H1 (cell line): Measurements from ENCODE around the gene ZFAND5. TPM values are rescaled to one million over a fixed set of nuclear protein-coding genes. Genes with fewer than 3 reads are reported as not detected.

ENCODE experiments used
- CTCF ChIA-PET: fragments of 300-600 bp; sonication (Branson Sonifier 250); formaldehyde crosslinking; loops from one replicate; lab custom pipeline; 2021; ENCODE audit not compliant: partially characterized antibody; lab: Charles Lee
- POLR2A ChIA-PET: fragments of 300-600 bp; sonication (Branson Sonifier 250); formaldehyde crosslinking; loops from one replicate; lab custom pipeline; 2021; ENCODE audit warnings: inconsistent platforms; ENCODE audit not compliant: partially characterized antibody; lab: Charles Lee
- DNase-seq, 2 experiments: peaks; one replicate each; pipeline versions ENCODE4 v3.0.0 to v3.0.0-alpha.2; 2010 to 2022; ENCODE audit warnings: low spot score in 2 of 2, low read depth in 1 of 2, mixed read lengths in 1 of 2
- FAIRE-seq: peaks from 2 replicates; lab custom pipeline; 2011; peaks lifted over from hg19 to GRCh38; lab: Jason Lieb, UNC
- H2AFZ ChIP-seq: 2 replicates; pipeline ENCODE4 v1.8.1; 2012; ENCODE audit warnings: low read length, inconsistent platforms
- H2AK5ac ChIP-seq: 2 replicates; pipeline ENCODE4 v1.6.1; 2013; ENCODE audit warnings: low read depth, low read length
- H2BK120ac ChIP-seq: replicated peaks from 2 replicates; pipeline ENCODE3; 2013; ENCODE audit warnings: low read depth, low read length, inconsistent platforms
- H2BK12ac ChIP-seq: 2 replicates; pipeline ENCODE4 v1.6.1; 2013; ENCODE audit warnings: low read depth, low read length
- H2BK15ac ChIP-seq: 2 replicates; pipeline ENCODE4 v1.6.1; 2013; ENCODE audit warnings: low read length
- H2BK20ac ChIP-seq: 2 replicates; pipeline ENCODE4 v1.6.1; 2013; ENCODE audit warnings: low read length
- H2BK5ac ChIP-seq: 2 replicates; pipeline ENCODE4 v1.6.1; 2013; ENCODE audit warnings: low read depth, low read length
- H3K14ac ChIP-seq: 2 replicates; pipeline ENCODE4 v1.6.1; 2013; ENCODE audit warnings: inconsistent platforms; ENCODE audit not compliant: insufficient read length
- H3K18ac ChIP-seq: 2 replicates; pipeline ENCODE4 v1.6.1; 2013; ENCODE audit warnings: low read length; ENCODE audit errors: extremely low read depth
- H3K23ac ChIP-seq: 2 replicates; pipeline ENCODE4 v1.6.1; 2013; ENCODE audit warnings: inconsistent platforms; ENCODE audit not compliant: insufficient read length
- H3K23me2 ChIP-seq: 2 replicates; pipeline ENCODE4 v1.6.1; 2013; ENCODE audit warnings: low read depth, low read length
- H3K27ac ChIP-seq: 2 replicates; pipeline ENCODE4 v1.6.1; 2011; ENCODE audit warnings: low read depth, low read length, inconsistent platforms
- H3K27me3 ChIP-seq, 4 experiments: replicated peaks in 1 of 4; 1 replicate in 1 of 4; 2 replicates in 3 of 4; pipeline versions ENCODE4 v1.6.1 to v1.8.1; 2011 to 2013; ENCODE audit warnings: low read length in 3 of 4, mild to moderate bottlenecking in 3 of 4, inconsistent platforms in 2 of 4, mixed read lengths in 2 of 4, moderate library complexity in 1 of 4; ENCODE audit not compliant: control insufficient read depth in 3 of 4, insufficient read depth in 3 of 4; ENCODE audit errors: extremely low read depth in 1 of 4
- H3K36me3 ChIP-seq, 4 experiments: 2 replicates each; pipeline versions ENCODE4 v1.6.1 to v1.8.1; 2011 to 2013; ENCODE audit warnings: mild to moderate bottlenecking in 4 of 4, low read length in 3 of 4, moderate library complexity in 2 of 4, control low read depth in 1 of 4, inconsistent platforms in 1 of 4; ENCODE audit not compliant: insufficient read depth in 4 of 4, control insufficient read depth in 2 of 4
- H3K4ac ChIP-seq: replicated peaks from 2 replicates; pipeline ENCODE3; 2013; ENCODE audit warnings: low read length, low read depth, mixed read lengths, inconsistent platforms; ENCODE audit not compliant: insufficient read length
- H3K4me1 ChIP-seq, 4 experiments: replicated peaks in 1 of 4; 1 replicate in 1 of 4; 2 replicates in 3 of 4; pipeline versions ENCODE4 v1.6.1 to v1.8.1; 2011 to 2013; ENCODE audit warnings: low read length in 3 of 4, inconsistent platforms in 2 of 4, mixed read lengths in 1 of 4; ENCODE audit not compliant: insufficient read depth in 4 of 4, control insufficient read depth in 3 of 4
- H3K4me2 ChIP-seq, 2 experiments: 2 replicates each; pipeline versions ENCODE4 v1.6.1 to v1.8.1; 2011 to 2013; ENCODE audit warnings: low read depth in 2 of 2, low read length in 2 of 2, control low read depth in 1 of 2, inconsistent platforms in 1 of 2, mild to moderate bottlenecking in 1 of 2; ENCODE audit not compliant: insufficient read depth in 1 of 2
- H3K4me3 ChIP-seq, 4 experiments: fragments of 200-600, 300-600 bp in 1 of 4; sonication (generic), shearing (Covaris generic), sonication (Bioruptor Twin) in 1 of 4; 2 replicates each; pipeline versions ENCODE4 v1.5.1 to v1.8.1; 2011 to 2016; ENCODE audit warnings: low read length in 4 of 4, low read depth in 3 of 4, control low read depth in 2 of 4, inconsistent platforms in 2 of 4, mild to moderate bottlenecking in 2 of 4, mixed read lengths in 1 of 4, moderate library complexity in 1 of 4; ENCODE audit not compliant: insufficient read depth in 2 of 4; ENCODE audit errors: extremely low read depth in 1 of 4
- H3K56ac ChIP-seq: replicated peaks from 2 replicates; pipeline ENCODE3; 2013; ENCODE audit warnings: low read depth, mild to moderate bottlenecking, mixed read lengths, low read length, inconsistent platforms; ENCODE audit not compliant: insufficient read length
- H3K79me1 ChIP-seq: 2 replicates; pipeline ENCODE4 v1.6.1; 2013; ENCODE audit warnings: low read depth, low read length, control low read depth
- H3K79me2 ChIP-seq, 2 experiments: 2 replicates each; pipeline versions ENCODE4 v1.6.1 to v1.8.1; 2012 to 2013; ENCODE audit warnings: low read length in 2 of 2, mild to moderate bottlenecking in 2 of 2, inconsistent platforms in 1 of 2; ENCODE audit not compliant: insufficient read depth in 2 of 2, control insufficient read depth in 1 of 2
- H3K9ac ChIP-seq, 4 experiments: replicated peaks in 1 of 4; 1 replicate in 1 of 4; 2 replicates in 3 of 4; pipeline versions ENCODE4 v1.6.1 to v1.8.1; 2011 to 2013; ENCODE audit warnings: low read depth in 3 of 4, low read length in 3 of 4, control low read depth in 2 of 4, mild to moderate bottlenecking in 2 of 4, moderate library complexity in 2 of 4, inconsistent platforms in 1 of 4; ENCODE audit errors: extremely low read depth in 1 of 4
- H3K9me3 ChIP-seq, 2 experiments: 2 replicates each; pipeline versions ENCODE4 v1.6.1 to v1.8.1; 2012 to 2013; ENCODE audit warnings: mild to moderate bottlenecking in 2 of 2, moderate library complexity in 2 of 2, control low read depth in 1 of 2, inconsistent platforms in 1 of 2, low read depth in 1 of 2, low read length in 1 of 2, mixed read lengths in 1 of 2; ENCODE audit not compliant: insufficient read depth in 2 of 2
- H4K20me1 ChIP-seq, 2 experiments: replicated peaks in 1 of 2; 2 replicates each; pipeline versions ENCODE3 to v1.8.1; 2011 to 2013; ENCODE audit warnings: inconsistent platforms in 2 of 2, low read length in 2 of 2, mild to moderate bottlenecking in 1 of 2; ENCODE audit not compliant: insufficient read depth in 2 of 2, control insufficient read depth in 1 of 2
- H4K5ac ChIP-seq: 2 replicates; pipeline ENCODE4 v1.6.1; 2013; ENCODE audit warnings: low read length, low read depth, mixed read lengths, inconsistent platforms; ENCODE audit not compliant: insufficient read length
- H4K8ac ChIP-seq: 2 replicates; pipeline ENCODE4 v1.8.0; 2013; ENCODE audit warnings: mild to moderate bottlenecking, moderate library complexity, low read length, inconsistent platforms; ENCODE audit not compliant: insufficient read depth; ENCODE audit errors: extremely low read depth
- H4K91ac ChIP-seq: replicated peaks from 2 replicates; pipeline ENCODE3; 2013; ENCODE audit warnings: low read length, mixed read lengths, inconsistent platforms; ENCODE audit not compliant: insufficient read length
- CBX8 ChIP-seq: fragments of 300-800, 300-1000 bp; sonication (generic); IDR thresholded peaks from 2 replicates; pipeline ENCODE4 v1.7.1; 2016; ENCODE audit warnings: low read depth, low read length, borderline replicate concordance
- MAX ChIP-seq: IDR thresholded peaks from 2 replicates; pipeline ENCODE4 v1.6.1; 2012; ENCODE audit warnings: inconsistent platforms
- POLR2AphosphoS5 ChIP-seq: IDR thresholded peaks from 2 replicates; pipeline ENCODE4 v1.6.1; 2011; ENCODE audit warnings: low read depth, low read length
- TAF1 ChIP-seq: IDR thresholded peaks from 2 replicates; pipeline ENCODE4 v1.6.1; 2011; ENCODE audit warnings: mild to moderate bottlenecking, low read depth, low read length
- WGBS, 2 experiments: shearing (Covaris generic) in 1 of 2; methylation state at CpG; one replicate each; pipeline versions ENCODE4 v1.1.6 to v1.1.7; 2013 to 2015; ENCODE audit warnings: low lambda C conversion rate in 2 of 2, mixed read lengths in 2 of 2, inconsistent platforms in 1 of 2, low coverage in 1 of 2, missing lambda C conversion rate in 1 of 2; ENCODE audit not compliant: insufficient replicate concordance in 2 of 2, insufficient coverage in 1 of 2, insufficient read length in 1 of 2; ENCODE audit errors: extremely low coverage in 1 of 2, missing lambda C conversion rate in 1 of 2; 5-methylcytosine and 5-hydroxymethylcytosine counted together
- polyA plus RNA-seq, 7 experiments: library from polyadenylated mRNA; depleted of rRNA in 3 of 7; stranded (reverse) in 5 of 7; unstranded in 2 of 7; fragments of >200 nt in 5 of 7; fragments of 200-250 nt in 2 of 7; gene quantifications; 1 replicate in 5 of 7; 2 replicates in 1 of 7; 4 replicates in 1 of 7; pipeline versions ENCODE4 v1.2.1 to v1.2.3, GENCODE V29; 2011 to 2013; ENCODE audit warnings: missing spikeins in 2 of 7, mixed read lengths in 2 of 7
- total RNA-seq: library from RNA; stranded (reverse); fragmentation: NEBNext Ultra II Directional; extraction: Animal tissue kit (Norgen Biotek cat#: 25700); gene quantifications from 2 replicates; pipeline ENCODE4 v1.2.1, GENCODE V29; 2021

ZFAND5 gene
- total and polyA plus RNA-seq, 2 of the 8 experiments (the other 6 are each of a cell fraction or from before 2014, with no cell fraction given), result 76.7 to 225 TPM

GRCh38 chr9:72351538-72352453, 13.2 kb downstream of the ZFAND5 start:
- Histone ChIP-seq H3K79me1 (no peaks in the 10 kb centered on the region), H4K91ac (no peak overlapping the region), H3K27me3 (no peaks in the 10 kb centered on the region), H2BK15ac (no peak overlapping the region)
- TF ChIP-seq POLR2AphosphoS5 (0 out of 2 replicates have a peak, but pooled peaks have one; percentile 30), CBX8 (no peak), MAX (no peak), TAF1 (no peak)
- TF ChIP-seq, all 59 proteins: peak for 1
- Histone ChIP-seq H3K4me2 (no peak overlapping the region), H4K20me1 (peaks cover 4 to 7% of the 10 kb centered on the region in 2 experiments), H3K4me3 (no peak overlapping the region), H4K5ac (no peak overlapping the region), H2BK12ac (no peak overlapping the region), H2BK20ac (no peak overlapping the region), H3K36me3 (peaks cover 17 to 32% (median 26%) of the 10 kb centered on the region in 4 experiments), H3K4ac (no peak overlapping the region), H3K9ac (no peak overlapping the region), H3K4me1 (no peaks in the 10 kb centered on the region; a peak in 1 of 7 replicates), H3K27ac (no peak overlapping the region), H2AFZ (no peak overlapping the region), H3K23ac (no peak overlapping the region), H3K56ac (no peak overlapping the region), H3K9me3 (no peaks in the 10 kb centered on the region), H3K23me2 (no peaks in the 10 kb centered on the region), H2BK120ac (no peak overlapping the region), H4K8ac (no peak overlapping the region), H2BK5ac (no peak overlapping the region), H3K79me2 (peaks cover 0 to 14% of the 10 kb centered on the region in 2 experiments; a peak in 2 of 4 replicates), H2AK5ac (no peak overlapping the region), H3K14ac (no peak overlapping the region), H3K18ac (no peak overlapping the region)
- no peak for FAIRE-seq
- ChIA-PET POLR2A (interaction anchor here (0.7 to 3.4 kb wide), 4 partner anchors 12 to 73 kb away, joined by 3 to 37 read pairs (median 3); partner anchors contain the start of gene ZFAND5), CTCF (interaction anchor here (0.6 to 1.0 kb wide), 4 partner anchors 9 to 254 kb away, joined by 3 to 4 read pairs (median 3); no protein-coding TSS in a partner anchor)
- DNase-seq, result no peak
- 93% methylated on average over 15 of the region's 15 CpGs; no CpG with 5 or more reads in 1 of the 2 experiments for WGBS, 2 experiments
